CD14-positive monocyte (primary cell): ENCODE data around the gene ADRM1. TPM values are rescaled to one million over a fixed set of nuclear protein-coding genes. Genes with fewer than 3 reads are reported as not detected.

Experiments used
- DNase-seq, 3 donors: peaks; one replicate each; pipeline ENCODE4 v3.0.0-alpha.2; 2011 to 2022
- H2AFZ ChIP-seq: 2 replicates; pipeline ENCODE4 v1.6.0; 2012; ENCODE audit warnings: mild to moderate bottlenecking, low read depth, low read length, inconsistent platforms; ENCODE audit not compliant: insufficient read depth, poor library complexity, severe bottlenecking
- H3K27ac ChIP-seq, 2 donors: 1 replicate in 1 of 2; 2 replicates in 1 of 2; pipeline ENCODE4 v1.5.1; 2012 to 2013; ENCODE audit warnings: low read length in 2 of 2, control low read depth in 1 of 2, inconsistent platforms in 1 of 2, low read depth in 1 of 2, mild to moderate bottlenecking in 1 of 2
- H3K27me3 ChIP-seq, 2 donors: one replicate each; pipeline versions ENCODE4 v1.6.0 to v1.6.1; 2011 to 2013; ENCODE audit warnings: low read length in 2 of 2; ENCODE audit not compliant: control insufficient read depth in 2 of 2, insufficient read depth in 2 of 2
- H3K36me3 ChIP-seq, 2 donors: replicated peaks in 1 of 2; 1 replicate in 1 of 2; 2 replicates in 1 of 2; pipeline versions ENCODE4 v1.5.1 to v1.6.1; 2012 to 2013; ENCODE audit warnings: low read length in 2 of 2, control low read depth in 1 of 2, inconsistent platforms in 1 of 2, mild to moderate bottlenecking in 1 of 2; ENCODE audit not compliant: insufficient read depth in 2 of 2, control insufficient read depth in 1 of 2
- H3K4me1 ChIP-seq, 2 donors: 1 replicate in 1 of 2; 2 replicates in 1 of 2; pipeline versions ENCODE4 v1.5.1 to v1.6.1; 2012 to 2013; ENCODE audit warnings: low read length in 2 of 2, control low read depth in 1 of 2, inconsistent platforms in 1 of 2, mild to moderate bottlenecking in 1 of 2, moderate library complexity in 1 of 2; ENCODE audit not compliant: insufficient read depth in 2 of 2, control insufficient read depth in 1 of 2
- H3K4me2 ChIP-seq: replicated peaks from 2 replicates; pipeline ENCODE3; 2012; ENCODE audit warnings: low read length, moderate library complexity, mild to moderate bottlenecking; ENCODE audit not compliant: poor library complexity, severe bottlenecking; ENCODE audit errors: extremely low read depth
- H3K4me3 ChIP-seq, 3 experiments: fragments of 200-600 bp in 1 of 3; sonication (generic) in 1 of 3; replicated peaks in 1 of 3; 1 replicate in 2 of 3; 2 replicates in 1 of 3; pipeline ENCODE4 v1.5.1; 2011 to 2013; ENCODE audit warnings: low read length in 3 of 3, mild to moderate bottlenecking in 3 of 3, control low read depth in 2 of 3, low read depth in 2 of 3, inconsistent platforms in 1 of 3, moderate library complexity in 1 of 3
- H3K79me2 ChIP-seq: 2 replicates; pipeline ENCODE4 v1.6.0; 2012; ENCODE audit warnings: mild to moderate bottlenecking, control low read depth, inconsistent platforms, low read length, moderate library complexity; ENCODE audit not compliant: insufficient read depth
- H3K9ac ChIP-seq: 2 replicates; pipeline ENCODE4 v1.6.0; 2017; ENCODE audit warnings: low read length, mild to moderate bottlenecking; ENCODE audit not compliant: insufficient read depth, poor library complexity, severe bottlenecking
- H3K9me3 ChIP-seq, 2 donors: replicated peaks in 1 of 2; 1 replicate in 1 of 2; 2 replicates in 1 of 2; pipeline versions ENCODE4 v1.5.1 to v1.6.1; 2012 to 2013; ENCODE audit warnings: low read length in 2 of 2, control low read depth in 1 of 2; ENCODE audit not compliant: control insufficient read depth in 1 of 2, insufficient read depth in 1 of 2
- H4K20me1 ChIP-seq: 2 replicates; pipeline ENCODE4 v1.6.0; 2012; ENCODE audit warnings: mild to moderate bottlenecking, low read length, control low read depth, moderate library complexity; ENCODE audit not compliant: insufficient read depth
- H3K27ac Mint-ChIP-seq, 7 donors: one replicate each; pipeline ENCODE4 v1.8.0; 2020; ENCODE audit warnings: mild to moderate bottlenecking in 7 of 7, mixed read lengths in 7 of 7, moderate library complexity in 6 of 7, inconsistent platforms in 2 of 7
- H3K27me3 Mint-ChIP-seq, 3 donors: one replicate each; pipeline ENCODE4 v1.8.0; 2021 to 2022; ENCODE audit warnings: low read depth in 3 of 3, mild to moderate bottlenecking in 3 of 3, mixed read lengths in 3 of 3, moderate library complexity in 3 of 3, inconsistent platforms in 1 of 3
- H3K36me3 Mint-ChIP-seq, 2 donors: one replicate each; pipeline ENCODE4 v1.8.0; 2020; ENCODE audit warnings: mixed read lengths in 2 of 2, inconsistent platforms in 1 of 2, mild to moderate bottlenecking in 1 of 2
- H3K4me1 Mint-ChIP-seq: one replicate; pipeline ENCODE4 v1.8.0; 2020; ENCODE audit warnings: mild to moderate bottlenecking, mixed read lengths
- H3K4me3 Mint-ChIP-seq, 2 donors: one replicate each; pipeline ENCODE4 v1.8.0; 2020; ENCODE audit warnings: mild to moderate bottlenecking in 2 of 2, mixed read lengths in 2 of 2, moderate library complexity in 1 of 2
- H3K9me3 Mint-ChIP-seq, 7 donors: one replicate each; pipeline ENCODE4 v1.8.0; 2020 to 2022; ENCODE audit warnings: mixed read lengths in 7 of 7, mild to moderate bottlenecking in 6 of 7, moderate library complexity in 6 of 7, inconsistent platforms in 2 of 7
- WGBS: methylation state at CpG from one replicate; pipeline ENCODE4 v1.1.5; 2013; ENCODE audit warnings: missing lambda C conversion rate; ENCODE audit not compliant: insufficient coverage; 5-methylcytosine and 5-hydroxymethylcytosine counted together
- intact Hi-C, 2 donors: fragments of 100-400 bp; cut with micrococcal nuclease; formaldehyde crosslinking; loops; one replicate each; pipeline versions ENCODE4 v1.15.0 to v1.15.1; 2023
- polyA plus RNA-seq, 3 donors: library from polyadenylated mRNA; depleted of rRNA in 1 of 3; unstranded in 2 of 3; stranded (reverse) in 1 of 3; fragments of 300-500 nt in 2 of 3; fragments of >200 nt in 1 of 3; fragmentation: Illumina TruSeq in 2 of 3; gene quantifications; 1 replicate in 2 of 3; 2 replicates in 1 of 3; pipeline ENCODE4 v1.2.3, GENCODE V29; 2012 to 2021
- TF ChIP-seq, protein P1 (sequence below): fragments of 200-600 bp; IDR thresholded peaks from one replicate; pipeline ENCODE4 v1.8.0; 2022; ENCODE audit warnings: antibody characterized with exemption, mild to moderate bottlenecking

Gene ADRM1
- polyA plus RNA-seq, 3 donors: 63.3 to 81.5 (median 72.5) TPM

DNA sequence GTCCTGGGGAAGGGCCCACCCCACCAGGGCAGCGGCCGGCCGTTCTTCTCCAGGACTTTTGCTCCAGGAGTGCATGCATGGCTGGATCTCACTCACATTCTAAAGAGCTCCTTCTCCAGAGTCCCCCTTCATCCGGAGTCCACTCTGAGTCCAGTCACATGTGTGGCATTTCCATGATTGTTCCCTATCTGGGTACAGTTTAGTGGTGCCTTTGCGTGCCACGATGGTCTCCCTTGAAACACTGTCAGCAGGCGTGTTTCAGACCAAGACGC, 43.6 kb upstream of the ADRM1 start:
- no peaks in the 10 kb centered on the region for H3K4me1 Mint-ChIP-seq
- no peaks in the 10 kb centered on the region for H3K4me1 ChIP-seq
- intact Hi-C loops: no loop called here
- TF ChIP-seq, protein P1, sequence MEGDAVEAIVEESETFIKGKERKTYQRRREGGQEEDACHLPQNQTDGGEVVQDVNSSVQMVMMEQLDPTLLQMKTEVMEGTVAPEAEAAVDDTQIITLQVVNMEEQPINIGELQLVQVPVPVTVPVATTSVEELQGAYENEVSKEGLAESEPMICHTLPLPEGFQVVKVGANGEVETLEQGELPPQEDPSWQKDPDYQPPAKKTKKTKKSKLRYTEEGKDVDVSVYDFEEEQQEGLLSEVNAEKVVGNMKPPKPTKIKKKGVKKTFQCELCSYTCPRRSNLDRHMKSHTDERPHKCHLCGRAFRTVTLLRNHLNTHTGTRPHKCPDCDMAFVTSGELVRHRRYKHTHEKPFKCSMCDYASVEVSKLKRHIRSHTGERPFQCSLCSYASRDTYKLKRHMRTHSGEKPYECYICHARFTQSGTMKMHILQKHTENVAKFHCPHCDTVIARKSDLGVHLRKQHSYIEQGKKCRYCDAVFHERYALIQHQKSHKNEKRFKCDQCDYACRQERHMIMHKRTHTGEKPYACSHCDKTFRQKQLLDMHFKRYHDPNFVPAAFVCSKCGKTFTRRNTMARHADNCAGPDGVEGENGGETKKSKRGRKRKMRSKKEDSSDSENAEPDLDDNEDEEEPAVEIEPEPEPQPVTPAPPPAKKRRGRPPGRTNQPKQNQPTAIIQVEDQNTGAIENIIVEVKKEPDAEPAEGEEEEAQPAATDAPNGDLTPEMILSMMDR: no peak
- H3K79me2 ChIP-seq: peaks cover 23% of the 10 kb centered on the region
- no peak overlapping the region for H3K27ac ChIP-seq
- H3K9me3 Mint-ChIP-seq: peaks cover 0 to 2% (median 0%) of the 10 kb centered on the region in 7 donors
- no peaks in the 10 kb centered on the region for H3K27me3 ChIP-seq
- H4K20me1 ChIP-seq: peaks cover 59% of the 10 kb centered on the region
- peaks cover 75 to 93% of the 10 kb centered on the region in 2 donors for H3K36me3 Mint-ChIP-seq
- H3K9ac ChIP-seq: no peak overlapping the region
- H3K27ac Mint-ChIP-seq: peak overlapping the region in 1 of 7 donors; percentile 50
- H2AFZ ChIP-seq: no peak overlapping the region
- DNase-seq: no peak
- H3K4me2 ChIP-seq: no peak overlapping the region
- H3K36me3 ChIP-seq: peaks cover 71 to 90% of the 10 kb centered on the region in 2 donors
- H3K27me3 Mint-ChIP-seq: peaks cover 0 to 2% (median 0%) of the 10 kb centered on the region in 3 donors
- WGBS: 98% methylated on average over 8 of the region's 8 CpGs
- no peak overlapping the region for H3K4me3 Mint-ChIP-seq
- H3K9me3 ChIP-seq: no peaks in the 10 kb centered on the region
- H3K4me3 ChIP-seq: no peak overlapping the region

DNA sequence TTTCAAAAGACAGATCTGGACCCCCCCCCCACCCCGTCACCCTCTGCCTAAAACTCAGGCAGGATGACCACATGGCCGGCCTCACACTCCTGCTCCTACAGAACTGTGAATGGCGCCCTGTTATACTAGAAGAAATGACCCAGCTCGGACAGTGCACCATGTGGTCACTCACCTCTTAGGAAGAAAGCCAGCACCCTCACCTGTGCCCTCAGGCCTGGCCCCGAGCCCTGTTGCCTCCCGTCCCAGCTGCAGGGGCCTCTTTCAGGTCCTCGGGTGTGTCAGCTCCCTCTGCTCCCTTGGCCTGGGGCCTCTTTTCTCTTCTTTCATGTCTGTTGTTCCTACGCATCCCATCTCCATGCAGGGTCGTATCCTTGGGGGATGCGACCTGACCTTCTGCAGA, 40.7 kb upstream of the ADRM1 start:
- H3K27ac Mint-ChIP-seq: peak overlapping the region in 1 of 7 donors; percentile 2
- Histone ChIP-seq H3K27me3 (no peaks in the 10 kb centered on the region), H3K36me3 (peaks cover 87 to 100% of the 10 kb centered on the region in 2 donors)

More for the DNA sequence above, 40.7 kb upstream of the ADRM1 start:
- no peak for DNase-seq
- peaks cover 0 to 2% of the 10 kb centered on the region in 2 donors for H3K9me3 ChIP-seq
- H3K9ac ChIP-seq: no peak overlapping the region
- H3K4me3 Mint-ChIP-seq: no peak overlapping the region
- H3K27me3 Mint-ChIP-seq: peaks cover 0 to 2% (median 1%) of the 10 kb centered on the region in 3 donors
- no peak overlapping the region for H2AFZ ChIP-seq
- H3K79me2 ChIP-seq: peaks cover under 1% of the 10 kb centered on the region
- H3K4me1 ChIP-seq: no peaks in the 10 kb centered on the region
- peaks cover 82 to 98% of the 10 kb centered on the region in 2 donors for H3K36me3 Mint-ChIP-seq
- TF ChIP-seq, protein P1: no peak
- over 99% methylated on average over 10 of the region's 10 CpGs for whole genome bisulfite sequencing
- no peaks in the 10 kb centered on the region for H3K4me1 Mint-ChIP-seq
- H3K4me3 ChIP-seq: no peak overlapping the region
- no peak overlapping the region for H3K4me2 ChIP-seq
- no peak overlapping the region for H3K27ac ChIP-seq
- peaks cover 0 to 7% (median 5%) of the 10 kb centered on the region in 7 donors for H3K9me3 Mint-ChIP-seq
- H4K20me1 ChIP-seq: peaks cover 42% of the 10 kb centered on the region
- intact Hi-C loops: no loop called here
